HFFc6 (cell line): ENCODE data around the gene PACSIN1. TPM values are rescaled to one million over a fixed set of nuclear protein-coding genes. Genes with fewer than 3 reads are reported as not detected.

Experiments
- DNase-seq: peaks from one replicate; pipeline ENCODE4 v3.0.0-alpha.2; 2018
- H3K27ac Mint-ChIP-seq: 2 replicates; pipeline ENCODE4 v1.8.0; 2020; ENCODE audit warnings: mild to moderate bottlenecking, mixed read lengths
- H3K27me3 Mint-ChIP-seq: 2 replicates; pipeline ENCODE4 v1.8.0; 2021; ENCODE audit warnings: mild to moderate bottlenecking, moderate library complexity, mixed read lengths; ENCODE audit not compliant: insufficient read depth
- H3K36me3 Mint-ChIP-seq: 2 replicates; pipeline ENCODE4 v1.8.0; 2021; ENCODE audit warnings: low read depth, mixed read lengths
- H3K4me1 Mint-ChIP-seq: 2 replicates; pipeline ENCODE4 v1.8.0; 2020; ENCODE audit warnings: low read depth, mixed read lengths
- H3K4me3 Mint-ChIP-seq: 2 replicates; pipeline ENCODE4 v1.8.0; 2020; ENCODE audit warnings: mild to moderate bottlenecking, moderate library complexity, mixed read lengths
- H3K9me3 Mint-ChIP-seq: 2 replicates; pipeline ENCODE4 v1.8.0; 2020; ENCODE audit warnings: mild to moderate bottlenecking, mixed read lengths
- total RNA-seq, 6 experiments: library from RNA; stranded (reverse); fragmentation: NEBNext Ultra II Directional; extraction: Animal tissue kit (Norgen Biotek cat#: 25700); gene quantifications; 2 replicates in 1 of 6; 3 replicates in 5 of 6; pipeline ENCODE4 v1.2.3, GENCODE V29; 2021
- TF ChIP-seq, protein P1 (sequence below): fragments of 200-600 bp; sonication (generic); IDR thresholded peaks from 2 replicates; pipeline ENCODE4 v1.5.0; 2021; ENCODE audit warnings: antibody characterized with exemption, mild to moderate bottlenecking

PACSIN1 gene
- total RNA-seq, 6 experiments from 2014 or later: not detected

DNA sequence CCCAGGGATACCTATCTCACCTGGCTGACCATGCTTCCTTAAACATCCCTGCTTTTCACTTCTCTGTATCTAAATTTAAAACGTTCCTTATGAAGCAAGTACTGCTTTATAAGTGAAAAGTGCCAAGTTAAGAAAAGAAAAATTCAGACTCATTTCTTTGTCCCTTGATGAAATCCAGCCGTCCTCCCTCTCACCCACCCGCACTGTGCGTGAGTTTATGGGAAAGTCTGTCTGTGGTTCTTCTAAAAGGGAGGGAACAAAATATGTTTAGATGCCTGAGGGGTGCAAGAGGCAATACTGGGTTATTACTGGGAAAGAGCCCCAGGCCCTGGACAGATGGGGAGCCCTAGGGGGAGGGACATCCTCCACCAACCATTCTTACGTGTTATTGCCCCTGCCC is 59.1 kb downstream of the PACSIN1 start:
- no peaks in the 10 kb centered on the region for H3K36me3 Mint-ChIP-seq
- no peak overlapping the region for H3K4me3 Mint-ChIP-seq
- DNase-seq: no peak
- no peak overlapping the region for H3K27ac Mint-ChIP-seq
- no peaks in the 10 kb centered on the region for H3K9me3 Mint-ChIP-seq
- H3K4me1 Mint-ChIP-seq: peaks cover 7% of the 10 kb centered on the region
- peaks cover 9% of the 10 kb centered on the region for H3K27me3 Mint-ChIP-seq
- TF ChIP-seq, protein P1, sequence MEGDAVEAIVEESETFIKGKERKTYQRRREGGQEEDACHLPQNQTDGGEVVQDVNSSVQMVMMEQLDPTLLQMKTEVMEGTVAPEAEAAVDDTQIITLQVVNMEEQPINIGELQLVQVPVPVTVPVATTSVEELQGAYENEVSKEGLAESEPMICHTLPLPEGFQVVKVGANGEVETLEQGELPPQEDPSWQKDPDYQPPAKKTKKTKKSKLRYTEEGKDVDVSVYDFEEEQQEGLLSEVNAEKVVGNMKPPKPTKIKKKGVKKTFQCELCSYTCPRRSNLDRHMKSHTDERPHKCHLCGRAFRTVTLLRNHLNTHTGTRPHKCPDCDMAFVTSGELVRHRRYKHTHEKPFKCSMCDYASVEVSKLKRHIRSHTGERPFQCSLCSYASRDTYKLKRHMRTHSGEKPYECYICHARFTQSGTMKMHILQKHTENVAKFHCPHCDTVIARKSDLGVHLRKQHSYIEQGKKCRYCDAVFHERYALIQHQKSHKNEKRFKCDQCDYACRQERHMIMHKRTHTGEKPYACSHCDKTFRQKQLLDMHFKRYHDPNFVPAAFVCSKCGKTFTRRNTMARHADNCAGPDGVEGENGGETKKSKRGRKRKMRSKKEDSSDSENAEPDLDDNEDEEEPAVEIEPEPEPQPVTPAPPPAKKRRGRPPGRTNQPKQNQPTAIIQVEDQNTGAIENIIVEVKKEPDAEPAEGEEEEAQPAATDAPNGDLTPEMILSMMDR: no peak

DNA sequence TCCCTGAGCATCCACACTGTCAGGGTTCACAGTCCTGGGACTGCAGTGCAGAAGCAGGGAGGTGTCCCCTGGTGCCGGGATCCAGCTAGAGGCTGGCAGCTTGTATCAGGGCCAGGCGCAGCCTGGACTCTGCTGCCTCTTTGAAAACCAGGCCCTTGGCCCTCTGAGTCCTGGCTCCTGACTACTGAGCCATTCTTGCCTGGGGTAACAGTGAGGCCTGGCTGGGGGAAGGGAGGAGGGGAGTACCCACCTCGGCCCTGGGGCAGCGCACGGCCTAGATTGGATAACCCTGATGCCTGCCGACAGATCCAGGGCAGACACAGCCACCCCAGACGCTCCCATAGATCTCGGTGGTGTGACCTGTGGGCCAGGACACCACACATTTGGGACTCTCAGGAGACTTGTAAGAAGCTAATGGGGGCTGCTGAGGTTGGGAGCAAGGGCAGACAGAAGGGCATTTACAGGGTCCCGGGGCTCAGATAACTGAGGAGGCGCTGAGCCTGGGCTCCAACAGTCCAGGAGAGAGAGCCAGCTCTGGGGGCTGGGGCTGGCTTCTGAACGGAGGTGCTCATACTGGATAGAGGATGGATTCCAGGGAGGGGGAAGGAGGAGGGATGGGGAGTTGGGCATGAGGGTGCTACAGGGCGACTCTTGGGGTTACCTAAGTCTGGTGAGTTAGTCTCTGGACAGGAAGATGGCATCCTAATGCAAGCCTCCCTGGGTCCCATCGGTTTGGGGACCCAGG is 59.7 kb downstream of the PACSIN1 start:
- Mint-ChIP-seq H3K9me3 (no peaks in the 10 kb centered on the region), H3K36me3 (no peaks in the 10 kb centered on the region), H3K27ac (no peak overlapping the region), H3K4me3 (no peak overlapping the region), H3K4me1 (peaks cover 7% of the 10 kb centered on the region), H3K27me3 (peaks cover 9% of the 10 kb centered on the region)
- TF ChIP-seq, protein P1: no peak
- DNase-seq: no peak

DNA sequence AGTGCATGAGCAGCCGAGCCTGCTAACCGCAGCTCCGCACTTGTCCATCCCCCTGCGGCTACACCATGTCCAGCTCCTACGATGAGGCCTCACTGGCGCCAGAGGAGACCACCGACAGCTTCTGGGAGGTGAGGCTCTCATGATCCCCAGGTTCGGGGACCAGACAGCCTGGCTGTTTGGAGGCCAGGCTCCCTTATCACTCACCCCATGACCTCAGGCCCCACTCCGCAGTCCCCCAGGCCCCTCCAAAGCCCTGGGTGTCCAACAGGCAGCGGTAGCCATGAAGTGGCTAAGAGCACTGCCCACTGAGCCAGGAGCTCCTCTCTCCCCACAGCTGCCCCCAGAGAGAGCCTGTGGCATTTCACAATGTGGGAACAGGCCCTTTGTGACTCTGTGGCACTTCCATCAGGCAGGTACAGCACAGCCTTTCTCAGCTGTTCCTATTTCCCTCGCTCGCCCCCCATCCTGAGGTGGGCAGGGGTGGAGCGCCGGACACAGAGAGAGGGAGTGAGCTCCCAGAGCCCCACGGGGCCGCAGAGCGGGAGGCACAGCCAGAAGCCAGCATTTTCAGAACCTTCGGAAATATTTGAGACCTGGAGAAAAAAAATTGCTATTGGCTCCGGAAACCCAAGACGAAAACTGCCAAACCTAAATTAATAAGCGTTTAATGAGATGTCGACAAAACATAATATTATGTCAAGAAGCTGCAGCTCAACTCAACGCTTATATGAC is 60.5 kb downstream of the PACSIN1 start:
- no peaks in the 10 kb centered on the region for H3K9me3 Mint-ChIP-seq
- H3K4me1 Mint-ChIP-seq: peaks cover 7% of the 10 kb centered on the region
- no peak overlapping the region; the same call in 1 of the 2 replicates for H3K27ac Mint-ChIP-seq
- H3K27me3 Mint-ChIP-seq: peaks cover 9% of the 10 kb centered on the region
- TF ChIP-seq, protein P1: no peak
- no peaks in the 10 kb centered on the region for H3K36me3 Mint-ChIP-seq
- no peak for DNase-seq
- H3K4me3 Mint-ChIP-seq: peak overlapping the region; percentile 58; the same call in 1 of the 2 replicates

DNA sequence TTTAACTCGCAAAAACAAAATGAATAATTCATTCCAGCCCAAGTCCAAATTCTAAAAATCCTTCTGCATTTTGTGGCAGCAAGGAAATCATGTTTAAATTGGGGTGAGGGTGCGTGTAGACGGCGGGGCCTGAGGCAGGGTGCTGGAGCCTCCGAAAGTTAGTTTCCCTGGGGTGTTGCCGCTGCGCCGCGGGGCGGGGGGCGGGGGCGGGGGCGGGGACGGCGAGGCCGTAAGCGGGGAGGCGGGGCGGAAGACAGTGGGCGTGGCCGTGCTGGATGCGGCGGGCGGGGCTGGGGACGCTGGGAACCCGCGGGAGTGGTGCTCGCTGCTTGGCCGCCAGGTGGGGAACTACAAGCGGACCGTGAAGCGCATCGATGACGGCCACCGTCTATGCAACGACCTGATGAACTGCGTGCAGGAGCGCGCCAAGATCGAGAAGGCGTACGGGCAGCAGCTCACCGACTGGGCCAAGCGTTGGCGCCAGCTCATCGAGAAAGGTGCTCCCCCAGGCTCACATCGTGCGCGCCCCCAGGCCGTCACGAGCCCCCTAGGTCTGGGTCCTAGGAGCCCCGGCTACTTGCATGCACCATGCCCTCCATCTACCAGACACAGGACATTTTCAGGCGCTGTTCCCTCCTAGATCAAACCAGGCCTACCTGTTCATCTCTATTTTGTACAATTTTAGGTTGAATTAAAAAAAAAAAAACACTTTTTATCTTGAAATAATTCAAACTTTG is 61.3 kb downstream of the PACSIN1 start:
- H3K27ac Mint-ChIP-seq: no peak overlapping the region; the same call in 1 of the 2 replicates
- TF ChIP-seq, protein P1: peak; percentile 85
- peak overlapping the region; percentile 58 for H3K4me3 Mint-ChIP-seq
- no peaks in the 10 kb centered on the region for H3K36me3 Mint-ChIP-seq
- DNase-seq: peak; percentile 86
- H3K9me3 Mint-ChIP-seq: no peaks in the 10 kb centered on the region
- H3K27me3 Mint-ChIP-seq: peaks cover 9% of the 10 kb centered on the region
- peaks cover 7% of the 10 kb centered on the region for H3K4me1 Mint-ChIP-seq

DNA sequence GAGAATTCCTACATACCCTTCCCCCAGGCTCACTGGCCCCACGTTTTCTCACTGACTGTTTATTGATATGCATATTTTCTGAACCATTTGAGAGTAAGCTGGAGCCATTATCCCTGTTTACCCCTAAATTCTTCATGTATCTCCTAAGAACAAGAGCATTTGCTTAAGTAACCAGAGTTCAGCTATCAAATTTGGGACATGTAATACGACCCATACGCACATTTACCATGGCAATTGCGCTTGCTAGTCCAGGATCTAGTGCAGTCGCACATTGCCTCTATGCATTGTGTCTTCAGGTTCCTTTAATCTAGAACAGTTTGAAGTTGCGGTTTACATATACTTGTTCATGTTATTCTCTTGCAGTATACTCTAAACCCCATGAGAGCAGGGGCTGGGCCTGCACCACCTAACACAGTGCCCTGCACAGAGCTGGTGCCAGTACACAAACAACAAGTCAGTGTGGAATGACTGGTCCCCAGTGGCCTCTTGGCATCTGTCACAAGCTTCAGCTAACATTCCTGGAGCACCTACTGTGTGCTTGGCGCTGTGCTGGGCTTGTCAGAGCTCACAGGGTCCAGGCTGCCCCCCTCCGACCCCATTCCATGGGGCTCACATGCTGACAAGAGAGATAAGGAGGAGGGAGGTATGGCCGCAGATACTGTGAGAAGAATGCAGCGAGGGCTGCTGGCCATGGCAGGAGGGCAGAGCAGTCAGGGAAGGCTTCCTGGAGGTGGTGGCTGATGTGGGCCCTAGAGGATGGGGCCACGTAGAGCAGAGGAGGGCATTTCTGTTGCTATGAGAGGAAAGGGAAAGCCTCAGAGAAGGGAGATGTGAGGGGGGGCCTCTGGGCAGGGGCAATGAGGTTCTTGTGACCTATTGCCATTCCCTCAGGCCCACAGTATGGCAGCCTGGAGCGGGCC is 62.1 kb downstream of the PACSIN1 start:
- DNase-seq: no peak
- Mint-ChIP-seq H3K27me3 (peaks cover 9% of the 10 kb centered on the region), H3K9me3 (no peaks in the 10 kb centered on the region), H3K36me3 (no peaks in the 10 kb centered on the region), H3K27ac (no peak overlapping the region), H3K4me1 (peaks cover 7% of the 10 kb centered on the region), H3K4me3 (peak overlapping the region; percentile 58; the same call in 1 of the 2 replicates)
- TF ChIP-seq, protein P1: no peak
